TTC549 (cell line): ENCODE results near the gene CACNA1D.

ENCODE experiments used
- FAIRE-seq: peaks from 2 replicates; lab custom pipeline; 2012; peaks lifted over from hg19 to GRCh38; lab: Jason Lieb, UNC

Gene CACNA1D

GRCh38 chr3:53811143-53811927 is 316.9 kb downstream of the CACNA1D start:
- no peak for FAIRE-seq

DNA sequence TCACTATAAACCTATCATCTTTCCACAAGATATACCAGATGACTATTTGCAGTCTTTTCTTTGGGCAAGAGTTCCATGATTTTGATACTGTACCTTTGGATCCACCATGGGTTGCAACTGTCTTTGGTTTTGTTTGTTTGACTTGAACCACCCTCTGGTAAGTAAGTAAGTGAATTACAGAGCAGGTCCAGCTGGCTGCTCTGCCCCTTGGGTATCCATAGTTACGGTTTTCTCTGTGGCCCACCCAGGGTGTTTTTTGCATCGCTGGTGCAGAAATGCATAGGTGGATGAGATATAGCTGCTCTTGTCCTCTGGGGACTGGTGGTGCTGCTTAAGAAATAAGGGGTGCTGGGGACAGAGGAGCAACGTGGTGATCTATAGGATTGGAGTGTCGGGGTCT is 318.0 kb downstream of the CACNA1D start:
- no peak for FAIRE-seq

- no peak for FAIRE-seq
Measured at GRCh38 chr3:53813229-53813628, 318.8 kb downstream of the CACNA1D start.

- no peak for FAIRE-seq
Measured at GRCh38 chr3:53813876-53814275, 319.5 kb downstream of the CACNA1D start.

- no peak for FAIRE-seq
Measured at GRCh38 chr3:53815067-53815466, 320.7 kb downstream of the CACNA1D start.

DNA sequence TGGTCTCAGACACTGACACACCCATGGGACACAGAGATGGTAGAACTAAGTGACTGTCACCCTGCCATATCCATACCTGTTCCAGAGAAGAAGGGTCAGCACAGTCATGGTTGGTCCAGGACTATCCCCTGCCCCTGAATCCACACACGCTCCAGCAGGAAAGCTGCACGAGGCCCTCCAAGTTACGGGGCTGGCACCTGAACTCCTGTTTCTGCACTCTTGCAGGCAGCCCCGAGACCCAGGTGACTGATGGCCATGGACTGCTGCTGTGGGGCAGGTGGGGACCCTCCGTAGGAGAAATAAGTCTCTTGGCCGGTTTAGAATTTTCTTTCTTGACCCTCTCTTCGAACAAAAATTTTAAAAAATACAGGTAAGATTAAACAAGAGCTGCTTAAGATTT is 321.2 kb downstream of the CACNA1D start:
- FAIRE-seq = no peak

GRCh38 chr3:53816425-53816824 is 322.0 kb downstream of the CACNA1D start:
- FAIRE-seq = no peak

- no peak for FAIRE-seq
Measured at GRCh38 chr3:53817211-53817610, 322.8 kb downstream of the CACNA1D start.

- FAIRE-seq = no peak
Measured at GRCh38 chr3:53817809-53818208, 323.4 kb downstream of the CACNA1D start.

- no peak for FAIRE-seq
Measured at GRCh38 chr3:53818221-53819162, 324.1 kb downstream of the CACNA1D start.

- no peak for FAIRE-seq
Measured at GRCh38 chr3:53819163-53819868, 324.9 kb downstream of the CACNA1D start.

DNA sequence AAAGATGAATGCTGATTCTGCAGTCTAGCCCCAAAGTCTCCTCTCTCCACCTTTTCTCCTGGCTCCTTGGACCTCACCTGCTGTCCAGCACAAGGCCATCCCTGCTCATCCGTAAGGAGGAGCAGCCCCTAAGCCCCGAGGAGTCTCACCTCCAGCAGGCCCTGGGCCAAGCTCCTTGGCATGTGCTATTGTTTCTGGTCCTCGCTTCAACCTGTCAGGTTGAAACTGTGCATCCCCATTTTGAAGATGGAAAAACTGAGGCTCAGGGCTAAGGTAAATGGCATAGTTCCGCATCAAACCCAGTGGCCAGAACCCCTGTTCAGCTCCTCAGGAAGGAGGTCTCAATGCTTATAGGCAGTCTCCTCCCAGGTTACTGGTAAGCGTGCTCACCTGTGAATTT is 325.7 kb downstream of the CACNA1D start:
- FAIRE-seq = no peak

GRCh38 chr3:53820756-53821580 is 326.6 kb downstream of the CACNA1D start:
- FAIRE-seq = no peak

GRCh38 chr3:53821631-53822121 is 327.3 kb downstream of the CACNA1D start:
- FAIRE-seq = no peak

- no peak for FAIRE-seq
Measured at GRCh38 chr3:53822331-53822741, 327.9 kb downstream of the CACNA1D start.

GRCh38 chr3:53823026-53823955 is 328.9 kb downstream of the CACNA1D start:
- no peak for FAIRE-seq

GRCh38 chr3:53823956-53824657 is 329.7 kb downstream of the CACNA1D start:
- no peak for FAIRE-seq

DNA sequence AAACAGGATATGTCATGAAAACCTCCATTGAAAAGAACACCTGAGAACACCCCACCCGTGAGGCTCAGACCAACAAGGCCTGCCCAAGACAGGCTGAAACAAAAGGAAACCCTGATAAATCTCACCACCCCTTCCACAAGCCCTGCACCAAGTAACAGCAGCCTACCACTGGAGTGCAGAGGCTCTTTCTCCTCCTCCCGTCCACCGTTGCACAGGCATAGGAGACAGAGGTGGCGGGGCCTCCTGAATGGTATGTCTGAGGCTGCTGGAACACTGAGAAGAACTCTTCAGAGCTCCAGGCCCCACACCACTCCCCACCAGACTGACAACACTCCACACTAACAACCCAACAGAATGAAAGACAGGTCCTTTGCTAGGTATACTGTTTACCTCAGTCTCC is 330.4 kb downstream of the CACNA1D start:
- FAIRE-seq = no peak

GRCh38 chr3:53826048-53826447 is 331.6 kb downstream of the CACNA1D start:
- no peak for FAIRE-seq

DNA sequence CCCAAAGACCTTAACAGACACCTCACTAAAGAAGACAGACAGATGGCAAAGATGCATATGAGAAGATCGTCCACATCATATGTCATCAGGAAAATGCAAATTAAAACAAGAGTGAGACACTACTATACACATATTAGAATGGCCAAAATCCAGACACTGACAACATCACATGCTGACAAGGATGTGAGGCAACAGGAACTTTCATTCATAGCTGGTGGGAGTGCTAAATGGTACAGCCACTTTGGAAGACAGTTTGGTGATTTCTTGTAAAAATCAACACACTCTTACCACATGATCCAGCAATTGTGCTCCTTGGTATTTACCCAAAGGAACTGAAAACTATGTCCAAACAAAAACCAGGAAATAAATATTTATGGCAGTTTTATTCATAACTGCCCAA is 334.2 kb downstream of the CACNA1D start:
- FAIRE-seq = no peak
